Stimulated activated CD4-positive, alpha-beta T cell treated with anti-CD3 and anti-CD28 coated beads, Interleukin-15, amount 100 ng/mL, for 48 hours (primary cell): ENCODE measurements around the gene VRTN.
"Not testable (repeated sequence)": the region's sequence is repeated elsewhere in the genome, so short reads cannot be mapped to it uniquely, and the experiment has no call there.

ENCODE experiments used
- DNase-seq, 2 donors: peaks; one replicate each; pipeline ENCODE4 v3.0.0-alpha.2; 2020; ENCODE audit warnings: low read depth in 2 of 2

The VRTN gene

GRCh38 chr14:74349757-74350156, 1.5 kb downstream of the VRTN start:
- no peak for DNase-seq

GRCh38 chr14:74350211-74350927, 2.1 kb downstream of the VRTN start:
- no peak for DNase-seq

GRCh38 chr14:74350928-74351323, 2.7 kb downstream of the VRTN start:
- DNase-seq, result no peak

- DNase-seq, result no peak
Measured at GRCh38 chr14:74356892-74357575, 8.8 kb downstream of the VRTN start.

- no peak for DNase-seq
Measured at GRCh38 chr14:74357585-74357984, 9.3 kb downstream of the VRTN start.

GRCh38 chr14:74358176-74358829, 10.0 kb downstream of the VRTN start:
- no peak for DNase-seq

- DNase-seq, result no peak
Measured at GRCh38 chr14:74360163-74360562, 11.9 kb downstream of the VRTN start.

GRCh38 chr14:74362361-74362915, 14.2 kb downstream of the VRTN start:
- DNase-seq, result peak; percentile 46 to 49

- DNase-seq, result no peak
Measured at GRCh38 chr14:74364271-74364880, 16.1 kb downstream of the VRTN start.

GRCh38 chr14:74368026-74368425, 19.8 kb downstream of the VRTN start:
- DNase-seq, result no peak

GRCh38 chr14:74368441-74368840, 20.2 kb downstream of the VRTN start:
- no peak for DNase-seq

GRCh38 chr14:74377976-74378690, 29.9 kb downstream of the VRTN start:
- DNase-seq, result no peak

- no peak for DNase-seq
Measured at GRCh38 chr14:74380172-74380571, 31.9 kb downstream of the VRTN start.

- DNase-seq, result no peak
Measured at GRCh38 chr14:74380845-74381244, 32.6 kb downstream of the VRTN start.

- not testable (repeated sequence) for DNase-seq
Measured at GRCh38 chr14:74381571-74381970, 33.3 kb downstream of the VRTN start.

- DNase-seq, result no peak
Measured at GRCh38 chr14:74382231-74382630, 34.0 kb downstream of the VRTN start.

- DNase-seq, result no peak
Measured at GRCh38 chr14:74389980-74390379, 41.7 kb downstream of the VRTN start.

GRCh38 chr14:74390505-74390904, 42.2 kb downstream of the VRTN start:
- DNase-seq, result not testable (repeated sequence)

- no peak for DNase-seq
Measured at GRCh38 chr14:74391479-74391878, 43.2 kb downstream of the VRTN start.

- DNase-seq, result no peak
Measured at GRCh38 chr14:74392616-74393570, 44.6 kb downstream of the VRTN start.
